ENCODE measurements around the gene PNO1.

The PNO1 gene

DNA sequence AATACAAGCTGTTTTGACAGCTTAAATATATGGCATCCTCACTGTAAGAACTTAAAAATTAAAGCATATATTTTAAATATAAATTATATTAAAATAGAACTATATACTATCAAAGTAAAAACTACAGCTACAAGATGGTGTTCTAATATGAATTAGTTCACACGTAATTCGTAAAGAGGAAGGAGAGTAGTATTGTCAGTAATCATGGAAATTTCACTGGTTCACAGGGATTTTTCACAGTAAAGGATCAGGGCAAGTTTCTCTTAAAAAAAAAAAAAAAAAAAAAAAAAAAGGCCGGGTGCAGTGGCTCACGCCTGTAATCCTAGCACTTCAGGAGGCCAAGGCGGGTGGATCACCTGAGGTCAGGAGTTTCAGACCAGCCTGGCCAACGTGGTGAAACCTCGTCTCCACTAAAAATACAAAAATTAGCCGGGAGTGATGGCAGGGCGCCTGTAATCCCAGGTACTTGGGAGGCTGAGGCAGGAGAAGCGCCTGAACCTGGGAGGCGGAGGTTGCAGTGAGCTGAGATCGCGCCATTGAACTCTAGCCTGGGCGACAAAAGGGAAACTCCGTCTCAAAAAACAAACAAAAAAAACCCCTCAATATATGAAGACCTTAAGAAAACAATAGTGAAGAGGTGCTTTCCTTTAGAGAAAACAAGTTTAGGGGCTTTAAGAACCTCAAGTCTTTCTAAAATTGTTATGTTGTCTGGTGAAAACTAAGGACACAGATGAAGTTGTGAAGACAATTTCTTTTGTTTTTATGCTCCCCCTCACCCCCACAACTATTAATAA lies 32.5 kb downstream of the PNO1 start:
- no peak for DNase-seq (ENCODE audit: low read depth)
- TF ChIP-seq, protein P1, sequence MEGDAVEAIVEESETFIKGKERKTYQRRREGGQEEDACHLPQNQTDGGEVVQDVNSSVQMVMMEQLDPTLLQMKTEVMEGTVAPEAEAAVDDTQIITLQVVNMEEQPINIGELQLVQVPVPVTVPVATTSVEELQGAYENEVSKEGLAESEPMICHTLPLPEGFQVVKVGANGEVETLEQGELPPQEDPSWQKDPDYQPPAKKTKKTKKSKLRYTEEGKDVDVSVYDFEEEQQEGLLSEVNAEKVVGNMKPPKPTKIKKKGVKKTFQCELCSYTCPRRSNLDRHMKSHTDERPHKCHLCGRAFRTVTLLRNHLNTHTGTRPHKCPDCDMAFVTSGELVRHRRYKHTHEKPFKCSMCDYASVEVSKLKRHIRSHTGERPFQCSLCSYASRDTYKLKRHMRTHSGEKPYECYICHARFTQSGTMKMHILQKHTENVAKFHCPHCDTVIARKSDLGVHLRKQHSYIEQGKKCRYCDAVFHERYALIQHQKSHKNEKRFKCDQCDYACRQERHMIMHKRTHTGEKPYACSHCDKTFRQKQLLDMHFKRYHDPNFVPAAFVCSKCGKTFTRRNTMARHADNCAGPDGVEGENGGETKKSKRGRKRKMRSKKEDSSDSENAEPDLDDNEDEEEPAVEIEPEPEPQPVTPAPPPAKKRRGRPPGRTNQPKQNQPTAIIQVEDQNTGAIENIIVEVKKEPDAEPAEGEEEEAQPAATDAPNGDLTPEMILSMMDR (conservative IDR thresholded peaks at IDR 0.05; ENCODE audit: low read depth, low read length) = no peak
- H3K4me3 ChIP-seq (ENCODE audit: low read depth, low read length) = no peak overlapping the region

DNA sequence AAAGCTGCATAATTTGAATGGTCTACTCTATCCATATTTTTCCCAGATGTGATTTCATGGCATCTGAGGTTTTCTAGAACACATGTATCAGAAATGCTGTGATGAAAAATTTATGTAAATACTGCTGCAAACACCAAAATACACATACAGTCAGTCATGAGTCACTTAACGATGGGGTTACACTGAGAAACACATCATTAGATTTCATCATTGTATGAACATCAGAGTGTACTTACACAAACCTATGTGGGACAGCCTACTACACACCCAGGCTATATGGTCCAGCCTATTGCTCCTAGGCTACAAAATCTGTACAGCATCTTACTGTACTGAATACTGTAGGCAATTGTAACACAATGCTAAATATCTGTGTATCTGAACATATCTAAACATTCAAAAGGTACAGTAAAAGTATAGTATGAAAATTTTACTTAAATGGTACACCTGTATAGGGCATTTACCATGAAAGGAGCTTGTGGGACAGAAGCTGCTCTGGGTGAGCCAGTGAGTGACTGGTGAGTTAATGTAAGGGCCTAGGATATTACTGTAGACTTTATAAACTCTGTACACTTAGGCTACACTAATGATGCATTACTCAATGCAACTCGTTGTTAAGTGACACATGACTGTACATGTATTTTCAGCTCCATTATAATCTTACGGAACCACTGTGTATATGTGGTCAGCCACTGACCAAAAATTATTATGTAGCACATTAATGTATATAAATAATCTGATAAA lies 33.5 kb downstream of the PNO1 start:
- no peak overlapping the region for H3K4me3 ChIP-seq (ENCODE audit: low read depth, low read length)
- DNase-seq (ENCODE audit: low read depth) = peak; percentile 85
- TF ChIP-seq, protein P1 (conservative IDR thresholded peaks at IDR 0.05; ENCODE audit: low read depth, low read length) = no peak

DNA sequence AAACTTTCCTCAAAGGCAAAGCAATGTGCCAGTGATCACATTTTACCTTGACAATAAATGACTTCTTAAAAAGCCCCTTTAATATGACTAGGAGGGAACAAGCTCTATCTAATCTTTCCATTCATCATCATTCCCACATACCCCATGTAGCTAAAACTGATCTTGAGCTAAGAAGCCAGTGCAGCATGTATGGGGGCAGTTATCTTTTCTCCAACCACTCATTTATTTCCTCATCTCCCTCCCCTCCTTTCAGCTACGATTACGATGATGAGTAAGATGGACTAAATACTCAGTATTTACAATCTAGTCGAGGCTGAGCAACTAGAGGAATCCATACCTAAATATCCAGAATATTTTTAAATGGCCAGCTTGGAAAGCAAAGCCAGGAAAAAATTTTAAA lies 35.5 kb downstream of the PNO1 start:
- DNase-seq (ENCODE audit: low read depth) = peak; percentile 37
- TF ChIP-seq, protein P1 (conservative IDR thresholded peaks at IDR 0.05; ENCODE audit: low read depth, low read length) = no peak

DNA sequence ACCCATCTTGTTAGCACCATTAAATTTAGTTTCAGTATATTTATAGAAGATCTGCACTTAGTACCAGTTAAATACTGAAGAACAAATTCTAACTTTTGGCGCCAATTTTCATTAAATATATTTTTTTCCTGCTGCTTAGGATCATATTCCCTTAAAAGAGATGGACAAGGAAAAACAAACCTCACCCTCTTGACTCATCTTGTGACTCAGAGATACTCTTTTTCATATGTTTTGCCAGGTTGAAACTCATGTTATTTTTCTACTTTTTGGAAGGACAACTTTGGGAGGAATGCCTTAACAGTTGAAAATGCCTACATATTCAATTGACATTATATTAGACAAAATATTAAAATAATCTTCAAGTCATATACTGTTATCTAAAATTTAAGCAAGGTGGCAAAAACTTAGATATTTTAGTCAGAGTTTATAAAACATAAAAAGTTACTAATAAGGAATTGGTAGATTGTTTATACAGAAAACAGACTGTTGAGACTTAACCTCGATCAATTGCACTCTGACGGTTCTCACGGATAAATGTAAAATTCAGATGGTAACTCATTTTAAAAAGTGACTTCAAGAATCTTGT lies 36.2 kb downstream of the PNO1 start:
- peak; percentile 49 for DNase-seq (ENCODE audit: low read depth)
- H3K4me3 ChIP-seq (ENCODE audit: low read depth, low read length) = no peak overlapping the region
- TF ChIP-seq, protein P1 (conservative IDR thresholded peaks at IDR 0.05; ENCODE audit: low read depth, low read length) = no peak

More for the DNA sequence above, 35.5 kb downstream of the PNO1 start:
- H3K4me3 ChIP-seq (ENCODE audit: low read depth, low read length) = no peak overlapping the region

DNA sequence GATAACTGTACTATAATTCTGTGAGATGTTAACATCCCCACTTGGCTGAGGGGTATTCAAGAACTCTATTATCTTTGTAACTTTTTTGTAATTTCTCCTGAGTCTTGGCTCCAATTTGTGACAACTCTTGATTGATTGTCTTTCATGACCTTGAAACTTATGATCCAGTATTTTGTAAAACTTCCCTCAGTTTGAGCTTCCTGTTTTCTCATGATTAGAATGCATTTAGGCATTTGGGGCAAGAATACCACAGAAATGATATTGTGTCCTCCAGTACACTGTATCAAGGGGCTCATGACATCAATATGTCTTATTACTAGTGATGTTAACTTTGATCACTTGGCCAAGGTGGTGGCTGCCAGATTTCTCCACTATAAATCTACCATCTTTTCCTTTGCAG lies 37.4 kb downstream of the PNO1 start:
- no peak overlapping the region for H3K4me3 ChIP-seq (ENCODE audit: low read depth, low read length)
- no peak for DNase-seq (ENCODE audit: low read depth)
- TF ChIP-seq, protein P1 (conservative IDR thresholded peaks at IDR 0.05; ENCODE audit: low read depth, low read length) = no peak

DNA sequence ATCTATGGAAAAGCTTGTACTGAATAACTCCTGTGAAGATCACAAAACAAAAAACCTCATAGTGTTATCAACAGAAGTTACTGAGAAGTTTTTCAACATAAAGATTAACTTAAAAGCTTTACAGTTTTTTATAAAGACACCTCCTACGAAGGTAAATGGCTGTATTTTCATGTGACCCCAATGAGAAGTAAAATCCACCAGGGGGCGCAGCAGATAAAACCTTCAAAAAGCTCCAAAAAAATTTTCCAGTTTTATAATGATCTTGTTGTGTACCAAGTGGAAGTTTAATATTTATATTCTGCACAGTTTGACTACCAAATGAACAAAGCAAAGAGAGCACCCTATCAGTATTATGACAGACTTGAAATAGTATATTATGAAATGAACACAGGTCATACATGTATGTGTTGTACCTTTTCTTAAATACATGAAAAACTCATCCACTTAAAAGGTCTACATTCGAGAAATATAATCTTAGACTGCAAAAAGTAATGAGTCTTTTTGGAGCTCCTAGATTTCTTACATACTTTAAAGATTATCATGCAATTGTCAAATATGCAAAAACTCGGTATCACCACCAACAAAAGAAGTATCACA lies 38.5 kb downstream of the PNO1 start:
- no peak overlapping the region for H3K4me3 ChIP-seq (ENCODE audit: low read depth, low read length)
- TF ChIP-seq, protein P1 (conservative IDR thresholded peaks at IDR 0.05; ENCODE audit: low read depth, low read length) = peak; percentile 66
- peak; percentile 75 for DNase-seq (ENCODE audit: low read depth)

Data from choroid plexus epithelial cell (primary cell).